Daoy (cell line): Measurements from ENCODE around the gene ACKR3. TPM values are rescaled to one million over a fixed set of nuclear protein-coding genes. Genes with fewer than 3 reads are reported as not detected.

ENCODE experiments used
- DNase-seq: peaks from one replicate; pipeline ENCODE4 v3.0.0-alpha.2; 2015; ENCODE audit warnings: low read depth
- total RNA-seq: library from RNA; depleted of rRNA; stranded (reverse); fragments of >200 nt; shearing (Covaris generic); gene quantifications from 2 replicates; pipeline ENCODE4 v1.2.3, GENCODE V29; 2014

The ACKR3 gene
- total RNA-seq, 1 experiment from 2014 or later, result 6.3 TPM

DNA sequence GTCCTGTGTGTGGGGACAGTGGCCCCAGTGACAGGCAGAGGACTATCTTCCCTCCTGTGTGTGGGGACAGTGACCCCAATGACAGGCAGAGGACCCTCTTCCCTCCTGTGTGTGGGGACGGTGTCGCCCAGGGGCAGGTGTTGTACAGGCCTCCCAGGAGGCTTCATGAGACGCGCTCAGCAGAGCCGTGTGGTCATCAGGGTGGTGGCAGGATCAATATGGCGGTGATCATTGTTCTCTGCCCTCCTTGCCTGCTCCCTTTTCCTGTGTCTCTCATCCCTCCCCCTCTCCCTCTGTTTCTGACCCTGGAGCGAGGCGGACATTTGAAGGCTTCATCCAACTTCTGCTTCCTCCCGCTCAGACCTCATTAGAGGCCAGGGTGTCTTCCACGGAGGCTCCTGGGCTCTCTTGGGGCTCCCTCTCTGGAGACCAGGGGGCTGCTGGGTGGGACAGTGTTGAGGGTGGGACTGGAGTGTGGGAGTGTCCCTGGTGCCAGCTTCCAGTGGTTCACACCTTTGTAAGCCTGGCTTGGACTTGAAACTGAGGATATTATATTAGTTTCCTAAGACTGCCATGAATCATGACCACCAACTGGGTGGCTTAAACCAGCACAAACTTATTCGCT lies 59.5 kb downstream of the ACKR3 start:
- DNase-seq, result no peak

GRCh38 chr2:236629961-236630872 lies 60.6 kb downstream of the ACKR3 start:
- DNase-seq, result no peak

DNA sequence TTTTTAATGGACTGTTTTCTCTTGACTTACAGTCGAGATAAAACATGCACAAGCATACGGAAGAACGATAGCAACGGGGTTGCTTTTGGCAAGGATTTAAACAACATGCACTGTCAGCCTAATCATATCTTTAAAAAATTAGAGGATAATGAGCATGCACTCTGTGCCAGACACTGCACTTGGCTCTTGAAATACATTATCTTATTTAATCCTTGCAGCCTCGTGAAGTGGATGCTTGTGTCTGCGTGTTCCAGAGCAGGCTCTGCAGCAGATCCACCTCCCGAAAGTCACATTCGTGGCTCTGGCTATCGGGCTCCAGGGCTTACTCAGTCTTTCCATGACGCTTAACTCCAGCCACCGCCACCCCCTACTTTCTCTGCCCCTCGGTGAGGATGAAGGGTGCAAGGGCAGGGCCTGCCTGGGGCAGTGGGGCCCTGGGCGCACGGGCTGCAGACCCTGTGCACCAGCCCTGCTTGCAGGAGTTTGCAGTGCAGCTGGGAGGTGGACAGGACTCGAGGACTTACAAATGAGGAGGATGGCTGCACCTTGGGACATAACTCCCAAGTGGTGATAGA lies 61.7 kb downstream of the ACKR3 start:
- DNase-seq, result no peak

DNA sequence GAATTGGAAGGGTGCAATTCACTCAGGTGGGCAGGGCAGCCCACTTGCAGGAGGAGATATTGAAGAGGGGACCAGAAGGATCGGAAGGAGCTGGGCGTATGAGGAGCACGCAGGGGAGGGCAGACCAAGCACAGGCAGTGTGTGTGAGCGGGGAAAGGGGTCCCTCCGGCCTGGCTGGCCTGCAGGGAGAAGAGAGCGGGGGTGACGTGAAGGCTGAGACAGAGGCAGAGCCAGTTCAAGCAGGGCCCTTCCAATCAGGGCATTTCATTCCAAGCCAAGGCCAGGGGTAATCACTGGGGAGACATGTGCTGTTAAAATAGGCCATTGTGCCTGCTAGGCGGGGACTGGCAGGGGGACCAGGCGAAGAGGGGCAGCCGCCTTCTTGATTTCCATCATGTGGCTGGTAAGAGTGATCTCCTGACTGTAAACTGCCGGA lies 62.2 kb downstream of the ACKR3 start:
- no peak for DNase-seq
